Fibroblast of lung (primary cell): Measurements from ENCODE around the gene KRTCAP2. TPM values are rescaled to one million over a fixed set of nuclear protein-coding genes. Genes with fewer than 3 reads are reported as not detected.
A peak's percentile ranks its signal among the peaks of the same experiment; 100 is the strongest.
"Not testable (repeated sequence)": the region's sequence is repeated elsewhere in the genome, so short reads cannot be mapped to it uniquely, and the experiment has no call there.

Source experiments
- DNase-seq, 2 donors: peaks; one replicate each; pipeline versions ENCODE4 v3.0.0 to v3.0.0-alpha.2; 2010; ENCODE audit warnings: low read depth in 2 of 2
- H2AFZ ChIP-seq: 2 replicates; pipeline ENCODE4 v1.5.1; 2012; ENCODE audit warnings: low read length, control low read depth, inconsistent platforms
- H3K27ac ChIP-seq: 2 replicates; pipeline ENCODE4 v1.5.1; 2011; ENCODE audit warnings: low read length, control low read depth; ENCODE audit not compliant: insufficient read depth
- H3K27me3 ChIP-seq: 2 replicates; pipeline ENCODE4 v1.5.1; 2011; ENCODE audit warnings: mild to moderate bottlenecking, low read length; ENCODE audit not compliant: control insufficient read depth, insufficient read depth
- H3K36me3 ChIP-seq: 2 replicates; pipeline ENCODE4 v1.5.1; 2011; ENCODE audit warnings: low read length; ENCODE audit not compliant: control insufficient read depth, insufficient read depth
- H3K4me1 ChIP-seq: 2 replicates; pipeline ENCODE4 v1.5.1; 2011; ENCODE audit warnings: low read length; ENCODE audit not compliant: control insufficient read depth, insufficient read depth; ENCODE audit errors: extremely low read depth
- H3K4me2 ChIP-seq: 2 replicates; pipeline ENCODE4 v1.5.1; 2011; ENCODE audit warnings: low read length, control low read depth; ENCODE audit not compliant: insufficient read depth; ENCODE audit errors: extremely low read depth
- H3K4me3 ChIP-seq, 4 experiments: fragments of 200-600 bp in 1 of 4; sonication (generic) in 1 of 4; replicated peaks in 1 of 4; 2 replicates each; pipeline ENCODE4 v1.5.1; 2011 to 2016; ENCODE audit warnings: low read length in 4 of 4, low read depth in 3 of 4, mild to moderate bottlenecking in 3 of 4, control low read depth in 2 of 4, inconsistent platforms in 1 of 4, mixed read lengths in 1 of 4; ENCODE audit not compliant: insufficient read depth in 1 of 4; ENCODE audit errors: control extremely low read depth in 1 of 4
- H3K79me2 ChIP-seq: 2 replicates; pipeline ENCODE4 v1.5.1; 2012; ENCODE audit warnings: mild to moderate bottlenecking, low read length, inconsistent platforms; ENCODE audit not compliant: control insufficient read depth, insufficient read depth
- H3K9ac ChIP-seq: 2 replicates; pipeline ENCODE4 v1.5.1; 2011; ENCODE audit warnings: mild to moderate bottlenecking, low read length, control low read depth; ENCODE audit not compliant: insufficient read depth
- H3K9me3 ChIP-seq: 2 replicates; pipeline ENCODE4 v1.5.1; 2012; ENCODE audit warnings: low read depth, low read length; ENCODE audit not compliant: control insufficient read depth, insufficient read depth
- H4K20me1 ChIP-seq: 2 replicates; pipeline ENCODE4 v1.5.1; 2011; ENCODE audit warnings: low read length; ENCODE audit not compliant: control insufficient read depth, insufficient read depth; ENCODE audit errors: extremely low read depth
- CTCF ChIP-seq, 2 donors: IDR thresholded peaks in 1 of 2; conservative IDR thresholded peaks in 1 of 2; 1 replicate in 1 of 2; 2 replicates in 1 of 2; pipeline ENCODE4 v1.5.1; 2011 to 2012; ENCODE audit warnings: low read length in 2 of 2, control low read depth in 1 of 2, inconsistent platforms in 1 of 2, low read depth in 1 of 2, mild to moderate bottlenecking in 1 of 2
- EZH2 ChIP-seq: IDR thresholded peaks from 2 replicates; pipeline ENCODE4 v1.5.1; 2012; ENCODE audit warnings: low read length, control low read depth, mild to moderate bottlenecking; ENCODE audit errors: missing control alignments
- polyA plus RNA-seq, 2 donors: library from polyadenylated mRNA; depleted of rRNA in 1 of 2; stranded (reverse) in 1 of 2; unstranded in 1 of 2; fragments of >200 nt; gene quantifications; 2 replicates each; pipeline ENCODE4 v1.2.1, GENCODE V29; 2011 to 2012; ENCODE audit warnings: missing spikeins in 1 of 2
- total RNA-seq: library from RNA; depleted of rRNA; stranded (reverse); fragments of >200 nt; gene quantifications from 2 replicates; pipeline ENCODE4 v1.2.1, GENCODE V29; 2014

KRTCAP2 gene
- total and polyA plus RNA-seq, 2 donors (not counting 1 experiment from before 2014, with no cell fraction given): 123 to 125 TPM

- peak overlapping the region; percentile 54 for H3K4me2 ChIP-seq
- DNase-seq: peak; percentile 59 to 83
- H3K9me3 ChIP-seq: no peaks in the 10 kb centered on the region
- H3K27me3 ChIP-seq: peaks cover 3% of the 10 kb centered on the region
- H3K27ac ChIP-seq: no peak overlapping the region
- H3K4me3 ChIP-seq: no peak overlapping the region
- H3K36me3 ChIP-seq: peaks cover 2% of the 10 kb centered on the region
- TF ChIP-seq EZH2 (peak; percentile 51), CTCF (conservative IDR thresholded peaks at IDR 0.05 in 1 of 2, IDR thresholded peaks at IDR 0.05 in 1 of 2; ENCODE audit: low read depth in 1 of 2, low read length in 2 of 2) (peak; percentile 81 to 94)
- H2AFZ ChIP-seq: no peak overlapping the region
- H3K4me1 ChIP-seq: peaks cover 8% of the 10 kb centered on the region
- H4K20me1 ChIP-seq: no peaks in the 10 kb centered on the region
- no peak overlapping the region for H3K9ac ChIP-seq
- H3K79me2 ChIP-seq: peaks cover 6% of the 10 kb centered on the region
These were observed 5.7 kb downstream of the KRTCAP2 start for GRCh38 chr1:155167166-155168104.

GRCh38 chr1:155166471-155167165 lies 6.5 kb downstream of the KRTCAP2 start:
- Histone ChIP-seq H3K4me1 (peaks cover 6% of the 10 kb centered on the region), H3K27me3 (peaks cover 3% of the 10 kb centered on the region), H3K9ac (no peak overlapping the region), H3K4me3 (no peak overlapping the region), H2AFZ (no peak overlapping the region), H3K36me3 (peaks cover 2% of the 10 kb centered on the region), H3K27ac (no peak overlapping the region), H3K4me2 (no peak overlapping the region), H3K79me2 (no peaks in the 10 kb centered on the region), H3K9me3 (no peaks in the 10 kb centered on the region), H4K20me1 (no peaks in the 10 kb centered on the region)
- DNase-seq: peak in 1 of 2 donors; percentile 14
- TF ChIP-seq EZH2: no peak
- no peak for TF ChIP-seq CTCF (conservative IDR thresholded peaks at IDR 0.05 in 1 of 2, IDR thresholded peaks at IDR 0.05 in 1 of 2; ENCODE audit: low read depth in 1 of 2, low read length in 2 of 2)

- Histone ChIP-seq H3K27ac (no peak overlapping the region), H3K9ac (no peak overlapping the region), H3K79me2 (no peaks in the 10 kb centered on the region), H3K36me3 (peaks cover 2% of the 10 kb centered on the region), H3K27me3 (peaks cover 3% of the 10 kb centered on the region), H3K9me3 (no peaks in the 10 kb centered on the region), H3K4me1 (peaks cover 6% of the 10 kb centered on the region), H4K20me1 (no peaks in the 10 kb centered on the region), H2AFZ (no peak overlapping the region), H3K4me2 (no peak overlapping the region), H3K4me3 (no peak overlapping the region)
- no peak for DNase-seq
- no peak for TF ChIP-seq CTCF (conservative IDR thresholded peaks at IDR 0.05 in 1 of 2, IDR thresholded peaks at IDR 0.05 in 1 of 2; ENCODE audit: low read depth in 1 of 2, low read length in 2 of 2)
These were observed 7.0 kb downstream of the KRTCAP2 start for GRCh38 chr1:155166051-155166470.

- H4K20me1 ChIP-seq, H3K4me1 ChIP-seq, H3K27me3 ChIP-seq, H2AFZ ChIP-seq, H3K79me2 ChIP-seq, DNase-seq, H3K9ac ChIP-seq, H3K4me3 ChIP-seq, H3K27ac ChIP-seq, H3K9me3 ChIP-seq, H3K4me2 ChIP-seq, H3K36me3 ChIP-seq: not testable (repeated sequence)
These were observed 8.5 kb downstream of the KRTCAP2 start for GRCh38 chr1:155164625-155165024.
